Ovary (tissue), 9 donors: ENCODE data around the gene KHDRBS2. TPM values are rescaled to one million over a fixed set of nuclear protein-coding genes. Genes with fewer than 3 reads are reported as not detected.

Source experiments
- DNase-seq, 5 donors: peaks; one replicate each; pipeline ENCODE4 v3.0.0-alpha.2; 2019 to 2020
- H3K27ac ChIP-seq, 2 donors: fragments of 200-600 bp; one replicate each; pipeline versions ENCODE4 v1.5.1 to v1.8.0; 2019 to 2022
- H3K27me3 ChIP-seq: fragments of 200-600 bp; one replicate; pipeline ENCODE4 v1.8.0; 2022
- H3K36me3 ChIP-seq: fragments of 200-600 bp; sonication (generic); one replicate; pipeline ENCODE4 v1.5.1; 2019
- H3K4me1 ChIP-seq: one replicate; pipeline ENCODE4 v1.8.1; 2013; ENCODE audit warnings: mild to moderate bottlenecking, moderate library complexity; ENCODE audit not compliant: insufficient read depth
- H3K4me3 ChIP-seq: fragments of 200-600 bp; sonication (generic); one replicate; pipeline ENCODE4 v1.5.1; 2017
- H3K9me3 ChIP-seq, 2 donors: fragments of 200-600 bp in 1 of 2; sonication (generic) in 1 of 2; one replicate each; pipeline versions ENCODE4 v1.5.1 to v1.8.1; 2013 to 2019; ENCODE audit warnings: mild to moderate bottlenecking in 1 of 2, moderate library complexity in 1 of 2
- CTCF ChIP-seq, 3 donors: fragments of 450-650 bp in 2 of 3; fragments of 200-600 bp in 1 of 3; IDR thresholded peaks; one replicate each; pipeline versions ENCODE4 v1.5.1 to v1.8.0; 2016 to 2022; ENCODE audit warnings: antibody characterized with exemption in 3 of 3, mild to moderate bottlenecking in 1 of 3
- EP300 ChIP-seq: sonication (generic); formaldehyde crosslinking; IDR thresholded peaks from one replicate; pipeline ENCODE4 v1.6.1; 2017; ENCODE audit warnings: antibody characterized with exemption
- POLR2A ChIP-seq: fragments of 450-650 bp; IDR thresholded peaks from one replicate; pipeline ENCODE4 v1.6.1; 2017; ENCODE audit warnings: antibody characterized with exemption, mild to moderate bottlenecking, moderate library complexity
- WGBS, 3 donors: extraction: QIAGEN DNeasy Blood & Tissue Kit in 1 of 3; methylation state at CpG; one replicate each; pipeline versions ENCODE4 v1.1.5 to v1.1.7; 2013 to 2017; 5-methylcytosine and 5-hydroxymethylcytosine counted together
- intact Hi-C, 4 donors: fragments of 100-400 bp; cut with DNase I; formaldehyde crosslinking; loops; one replicate each; pipeline versions ENCODE4 v1.11.0 to v1.15.1; 2022 to 2023
- polyA plus RNA-seq, 2 donors: library from polyadenylated mRNA; stranded (reverse); fragments of 200-250 nt in 1 of 2; fragments of 350-450 nt in 1 of 2; fragmentation: Illumina TruSeq in 1 of 2; extraction: RNeasy Lipid Tissue Mini Kit (QIAGEN cat#74804) in 1 of 2; gene quantifications; one replicate each; pipeline ENCODE4 v1.2.3, GENCODE V29; 2013 to 2014
- total RNA-seq, 7 donors: library from RNA; depleted of rRNA in 2 of 7; stranded (reverse); fragments of >200 nt in 2 of 7; fragmentation: NEBNext Ultra II Directional in 3 of 7; extraction: Animal tissue kit (Norgen Biotek cat#: 25700) in 3 of 7; gene quantifications; one replicate each; pipeline versions ENCODE4 v1.1.0 to v1.2.4, GENCODE V29; 2016 to 2023
- donor health status: DM: no; HTN: no; CAD: no; lungs with moderate emphysema.
- donor health status: DM: no; HTN: no; CAD: no.
- donor health status: Bipolar disorder and iron deficiency.
- donor health status: DM: yes; HTN: yes; CAD: no.
- donor health status: DM: no; HTN: no; CAD: no.
- donor health status: DM: yes; HTN: yes; CAD: no.

Gene KHDRBS2
- total and polyA plus RNA-seq, 9 donors, result 0.07 to 2.2 (median 0.23) TPM; not detected in 3

- WGBS, 3 donors, result 19 to 29% (median 23%) methylated on average over 1 of the region's 1 CpG
Observed at GRCh38 chr6:61977099-61977498, 308.9 kb downstream of the KHDRBS2 start.

GRCh38 chr6:61959196-61959595 is 326.8 kb downstream of the KHDRBS2 start:
- DNase-seq, result no peak
- WGBS, 3 donors, result 88 to 95% (median 95%) methylated on average over 2 of the region's 2 CpGs
- no peaks in the 10 kb centered on the region for H3K36me3 ChIP-seq
- H3K4me3 ChIP-seq, result no peak overlapping the region
- intact Hi-C loops, result no loop called here
- no peaks in the 10 kb centered on the region for H3K4me1 ChIP-seq
- TF ChIP-seq POLR2A (no peak), CTCF (IDR thresholded peaks at IDR 0.05) (no peak), EP300 (no peak)
- no peak overlapping the region for H3K27ac ChIP-seq
- no peaks in the 10 kb centered on the region for H3K9me3 ChIP-seq
- H3K27me3 ChIP-seq, result no peaks in the 10 kb centered on the region

More at GRCh38 chr6:61977099-61977498, 308.9 kb downstream of the KHDRBS2 start:
- TF ChIP-seq POLR2A, result no peak
- no peak for TF ChIP-seq EP300
- TF ChIP-seq CTCF (IDR thresholded peaks at IDR 0.05), result no peak
- intact Hi-C loops, result no loop called here
- H3K27ac ChIP-seq, result no peak overlapping the region
- H3K36me3 ChIP-seq, result no peaks in the 10 kb centered on the region
- no peak for DNase-seq
- H3K9me3 ChIP-seq, result no peaks in the 10 kb centered on the region
- H3K27me3 ChIP-seq, result no peaks in the 10 kb centered on the region
- no peak overlapping the region for H3K4me3 ChIP-seq
- no peaks in the 10 kb centered on the region for H3K4me1 ChIP-seq

GRCh38 chr6:61953851-61954250 is 332.2 kb downstream of the KHDRBS2 start:
- H3K27ac ChIP-seq, result no peak overlapping the region
- H3K4me1 ChIP-seq, result no peaks in the 10 kb centered on the region
- H3K9me3 ChIP-seq, result no peaks in the 10 kb centered on the region
- no peaks in the 10 kb centered on the region for H3K27me3 ChIP-seq
- no peaks in the 10 kb centered on the region for H3K36me3 ChIP-seq
- no peak overlapping the region for H3K4me3 ChIP-seq
- intact Hi-C loops, result no loop called here
- no peak for DNase-seq
- TF ChIP-seq EP300 (no peak), POLR2A (no peak), CTCF (IDR thresholded peaks at IDR 0.05) (no peak)

GRCh38 chr6:61951586-61951985 is 334.4 kb downstream of the KHDRBS2 start:
- TF ChIP-seq POLR2A (no peak), EP300 (no peak)
- Histone ChIP-seq H3K9me3 (no peaks in the 10 kb centered on the region), H3K4me1 (no peaks in the 10 kb centered on the region), H3K27ac (no peak overlapping the region), H3K27me3 (no peaks in the 10 kb centered on the region), H3K36me3 (no peaks in the 10 kb centered on the region), H3K4me3 (no peak overlapping the region)
- intact Hi-C loops, result no loop called here
- no peak for DNase-seq
- WGBS, 3 donors, result 43 to 74% (median 55%) methylated on average over 1 of the region's 1 CpG

- Histone ChIP-seq H3K27ac (no peak overlapping the region), H3K4me1 (no peaks in the 10 kb centered on the region), H3K9me3 (no peaks in the 10 kb centered on the region), H3K4me3 (no peak overlapping the region), H3K36me3 (no peaks in the 10 kb centered on the region), H3K27me3 (no peaks in the 10 kb centered on the region)
- 71 to 84% (median 81%) methylated on average over 1 of the region's 1 CpG for WGBS, 3 donors
- intact Hi-C loops, result no loop called here
- no peak for TF ChIP-seq EP300
- no peak for TF ChIP-seq CTCF (IDR thresholded peaks at IDR 0.05)
- TF ChIP-seq POLR2A, result no peak
- no peak for DNase-seq
Observed at GRCh38 chr6:61950811-61951210, 335.2 kb downstream of the KHDRBS2 start.
